GM10266 (cell line): ENCODE data around the gene NGB.

Experiments used
- DNase-seq: peaks from one replicate; pipeline ENCODE4 v3.0.0; 2012; ENCODE audit errors: extremely low spot score
- CTCF ChIP-seq: IDR thresholded peaks from 2 replicates; pipeline ENCODE4 v1.5.1; 2012; ENCODE audit warnings: mild to moderate bottlenecking, low read depth; ENCODE audit not compliant: control insufficient read depth, insufficient read depth; ENCODE audit errors: missing control alignments

Gene NGB

GRCh38 chr14:77270361-77271112 is 469 bp downstream of the NGB start:
- no peak for TF ChIP-seq CTCF

GRCh38 chr14:77268989-77269600 is 1.9 kb downstream of the NGB start:
- DNase-seq: no peak
- no peak for TF ChIP-seq CTCF

More at GRCh38 chr14:77270361-77271112, 469 bp downstream of the NGB start:
- DNase-seq: no peak

DNA sequence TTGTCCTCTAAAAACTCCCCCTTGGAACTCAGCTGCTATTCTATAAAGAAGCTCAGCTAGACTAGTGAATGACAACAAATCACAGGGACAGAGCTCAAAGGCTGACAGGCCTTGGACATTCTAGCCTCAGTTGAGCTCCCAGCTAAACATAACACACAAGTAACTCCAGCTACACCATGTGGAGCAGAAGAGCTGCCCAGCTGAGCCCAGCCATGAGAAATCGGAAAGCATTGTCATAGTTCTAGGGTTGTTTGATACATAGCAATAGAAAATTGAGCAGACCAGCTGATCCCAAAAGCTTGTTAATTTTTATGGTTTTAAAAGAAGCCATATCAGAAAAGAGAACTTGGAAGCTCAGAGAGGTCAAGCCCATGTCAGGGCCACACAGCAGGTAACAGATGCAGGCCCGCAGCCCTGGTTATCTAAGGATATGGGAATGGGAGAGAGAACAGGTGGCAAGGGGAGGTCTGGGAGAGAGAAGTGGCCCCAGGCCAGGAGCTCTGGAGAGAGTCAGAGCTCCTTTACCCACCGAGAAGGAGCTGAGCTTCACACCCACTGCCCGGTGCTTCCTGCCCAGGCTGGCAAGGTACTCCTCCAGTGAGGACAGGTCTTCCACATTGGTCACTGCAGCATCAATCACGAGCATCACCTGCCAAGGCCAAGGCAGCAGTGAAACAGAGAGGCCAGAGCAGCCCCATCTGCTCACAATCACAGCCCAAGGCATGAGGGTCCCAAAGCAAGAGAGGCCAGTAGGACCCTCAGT is 2.9 kb downstream of the NGB start:
- TF ChIP-seq CTCF: no peak
- no peak for DNase-seq

DNA sequence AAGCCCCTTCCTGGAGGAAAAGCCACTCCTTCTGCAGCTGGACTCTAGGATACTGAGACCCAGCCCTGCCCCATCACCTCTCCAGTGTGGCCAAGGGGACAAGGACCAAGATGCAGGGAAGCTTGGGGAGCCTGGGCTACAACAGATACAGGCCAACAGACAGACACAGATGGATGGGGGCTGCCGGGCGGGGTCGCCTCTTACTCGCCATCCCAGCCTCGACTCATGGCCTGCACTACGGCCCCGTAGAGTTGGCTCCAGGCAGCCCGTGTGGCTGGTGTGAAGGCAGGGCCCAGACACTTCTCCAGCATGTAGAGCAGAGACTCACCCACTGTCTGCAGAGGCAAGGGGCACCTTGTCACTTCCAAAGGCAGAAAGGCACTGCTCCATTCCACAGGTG is 4.7 kb downstream of the NGB start:
- no peak for TF ChIP-seq CTCF
- DNase-seq: no peak

- no peak for DNase-seq
- no peak for TF ChIP-seq CTCF
Measured at GRCh38 chr14:77265561-77266335, 5.3 kb downstream of the NGB start.

DNA sequence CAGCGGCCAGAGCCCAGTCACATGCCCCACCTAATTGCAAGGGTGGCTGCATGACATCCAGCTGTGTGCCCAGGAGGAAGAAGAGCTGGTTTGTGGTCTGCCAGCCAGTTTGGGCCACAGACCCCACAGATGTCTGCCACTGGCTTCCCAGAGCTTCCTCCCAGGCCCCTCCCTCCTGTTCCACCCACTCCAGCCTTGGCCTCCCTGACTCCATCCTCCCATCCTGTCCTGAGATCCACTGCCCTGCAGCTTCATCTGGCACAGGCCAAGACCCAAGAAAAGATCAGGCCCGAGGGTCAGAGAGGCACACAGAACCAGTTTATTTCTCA is 5.9 kb downstream of the NGB start:
- no peak for DNase-seq
- no peak for TF ChIP-seq CTCF
